HG03097 (cell line): ENCODE data around the gene NAPA.
"Not testable (repeated sequence)": the region's sequence is repeated elsewhere in the genome, so short reads cannot be mapped to it uniquely, and the experiment has no call there.

Experiments used
- ATAC-seq: cut with Tn5 transposase; IDR thresholded peaks from one replicate; pipeline ENCODE4 v1.9.1; 2021; ENCODE audit not compliant: unreplicated experiment, low FRiP score

Gene NAPA

GRCh38 chr19:47487551-47488515, 27.0 kb downstream of the NAPA start:
- no peak for ATAC-seq

GRCh38 chr19:47486900-47487299, 28.0 kb downstream of the NAPA start:
- ATAC-seq = no peak

GRCh38 chr19:47486220-47486619, 28.6 kb downstream of the NAPA start:
- ATAC-seq = not testable (repeated sequence)

GRCh38 chr19:47485210-47485609, 29.7 kb downstream of the NAPA start:
- ATAC-seq = no peak

GRCh38 chr19:47483800-47484690, 30.8 kb downstream of the NAPA start, which contains the start of gene KPTN:
TSS of gene KPTN (minus strand) at chr19:47484219. CDS start at chr19:47484160, 59 bp downstream.
- ATAC-seq = peak; percentile 47

GRCh38 chr19:47483200-47483599, 31.7 kb downstream of the NAPA start:
- no peak for ATAC-seq

- no peak for ATAC-seq
Observed at GRCh38 chr19:47481460-47482052, 33.3 kb downstream of the NAPA start.

GRCh38 chr19:47480658-47481057, 34.2 kb downstream of the NAPA start:
- ATAC-seq = no peak

GRCh38 chr19:47479701-47480503, 35.0 kb downstream of the NAPA start:
- ATAC-seq = no peak

- ATAC-seq = no peak
Observed at GRCh38 chr19:47476438-47476972, 38.4 kb downstream of the NAPA start.

- ATAC-seq = no peak
Observed at GRCh38 chr19:47475465-47475864, 39.4 kb downstream of the NAPA start.

GRCh38 chr19:47473336-47473735, 41.5 kb downstream of the NAPA start:
- ATAC-seq = no peak

GRCh38 chr19:47471733-47472457, 43.0 kb downstream of the NAPA start, which contains the start of gene SLC8A2:
TSS of gene SLC8A2 (minus strand) at chr19:47471893. CDS start at chr19:47466403, 5,490 bp downstream.
- no peak for ATAC-seq

GRCh38 chr19:47471381-47471732, 43.5 kb downstream of the NAPA start:
- ATAC-seq = no peak

- ATAC-seq = no peak
Observed at GRCh38 chr19:47470447-47471195, 44.2 kb downstream of the NAPA start.

GRCh38 chr19:47469719-47470118, 45.1 kb downstream of the NAPA start:
- no peak for ATAC-seq

GRCh38 chr19:47469363-47469700, 45.5 kb downstream of the NAPA start:
- no peak for ATAC-seq

- no peak for ATAC-seq
Observed at GRCh38 chr19:47467914-47468313, 46.9 kb downstream of the NAPA start.
